Glutamatergic neuron (in vitro differentiated cells): ENCODE measurements around the gene RETREG1. TPM values are rescaled to one million over a fixed set of nuclear protein-coding genes. Genes with fewer than 3 reads are reported as not detected.

Source experiments
- DNase-seq: peaks from one replicate; pipeline ENCODE4 v3.0.0; 2022
- H3K27ac Mint-ChIP-seq: one replicate; pipeline ENCODE4 v1.8.0; 2020; ENCODE audit warnings: mild to moderate bottlenecking, mixed read lengths, inconsistent platforms; ENCODE audit not compliant: unreplicated experiment
- H3K27me3 Mint-ChIP-seq: one replicate; pipeline ENCODE4 v1.8.0; 2020; ENCODE audit warnings: mild to moderate bottlenecking, moderate library complexity, mixed read lengths, inconsistent platforms; ENCODE audit not compliant: unreplicated experiment
- H3K36me3 Mint-ChIP-seq: one replicate; pipeline ENCODE4 v1.8.0; 2020; ENCODE audit warnings: mild to moderate bottlenecking, mixed read lengths, inconsistent platforms; ENCODE audit not compliant: unreplicated experiment
- H3K4me1 Mint-ChIP-seq: one replicate; pipeline ENCODE4 v1.8.0; 2020; ENCODE audit warnings: mild to moderate bottlenecking, low read depth, mixed read lengths, inconsistent platforms; ENCODE audit not compliant: unreplicated experiment
- H3K4me3 Mint-ChIP-seq: one replicate; pipeline ENCODE4 v1.8.0; 2020; ENCODE audit warnings: mild to moderate bottlenecking, mixed read lengths, inconsistent platforms; ENCODE audit not compliant: unreplicated experiment
- H3K9me3 Mint-ChIP-seq: one replicate; pipeline ENCODE4 v1.8.0; 2020; ENCODE audit warnings: mild to moderate bottlenecking, moderate library complexity, mixed read lengths, inconsistent platforms; ENCODE audit not compliant: unreplicated experiment
- total RNA-seq: library from RNA; stranded (reverse); fragmentation: NEBNext Ultra II Directional; extraction: Animal tissue kit (Norgen Biotek cat#: 25700); gene quantifications from one replicate; pipeline ENCODE4 v1.2.1, GENCODE V29; 2021; ENCODE audit not compliant: unreplicated experiment
- TF ChIP-seq, protein P1 (sequence below): fragments of 200-600 bp; sonication (generic); IDR thresholded peaks from one replicate; pipeline ENCODE4 v1.5.0; 2021; ENCODE audit not compliant: partially characterized antibody, unreplicated experiment

The RETREG1 gene
- total RNA-seq, 1 donor from 2014 or later, result 6.3 TPM

DNA sequence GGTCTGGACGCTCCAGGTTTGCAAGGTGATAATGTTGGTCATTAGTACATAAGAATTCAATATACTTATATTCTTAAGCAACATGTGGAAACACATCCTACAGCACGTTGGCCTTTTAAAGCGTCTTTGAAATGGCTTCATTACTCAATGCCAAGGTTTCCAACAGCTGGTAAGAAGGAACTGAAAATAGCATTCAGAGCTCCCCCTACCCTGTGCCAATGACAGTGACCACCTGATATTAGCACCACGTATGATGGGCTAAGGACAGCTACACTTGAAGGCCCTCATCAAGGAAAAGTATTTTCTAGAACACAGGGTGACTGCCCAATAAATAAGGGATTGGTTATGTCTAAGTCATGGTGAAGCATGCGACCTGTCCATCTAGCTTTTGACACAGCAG, 161.1 kb downstream of the RETREG1 start:
- no peak overlapping the region for H3K4me3 Mint-ChIP-seq
- H3K27me3 Mint-ChIP-seq, result no peaks in the 10 kb centered on the region
- H3K4me1 Mint-ChIP-seq, result peaks cover 3% of the 10 kb centered on the region
- no peak overlapping the region for H3K27ac Mint-ChIP-seq
- H3K36me3 Mint-ChIP-seq, result no peaks in the 10 kb centered on the region
- TF ChIP-seq, protein P1, sequence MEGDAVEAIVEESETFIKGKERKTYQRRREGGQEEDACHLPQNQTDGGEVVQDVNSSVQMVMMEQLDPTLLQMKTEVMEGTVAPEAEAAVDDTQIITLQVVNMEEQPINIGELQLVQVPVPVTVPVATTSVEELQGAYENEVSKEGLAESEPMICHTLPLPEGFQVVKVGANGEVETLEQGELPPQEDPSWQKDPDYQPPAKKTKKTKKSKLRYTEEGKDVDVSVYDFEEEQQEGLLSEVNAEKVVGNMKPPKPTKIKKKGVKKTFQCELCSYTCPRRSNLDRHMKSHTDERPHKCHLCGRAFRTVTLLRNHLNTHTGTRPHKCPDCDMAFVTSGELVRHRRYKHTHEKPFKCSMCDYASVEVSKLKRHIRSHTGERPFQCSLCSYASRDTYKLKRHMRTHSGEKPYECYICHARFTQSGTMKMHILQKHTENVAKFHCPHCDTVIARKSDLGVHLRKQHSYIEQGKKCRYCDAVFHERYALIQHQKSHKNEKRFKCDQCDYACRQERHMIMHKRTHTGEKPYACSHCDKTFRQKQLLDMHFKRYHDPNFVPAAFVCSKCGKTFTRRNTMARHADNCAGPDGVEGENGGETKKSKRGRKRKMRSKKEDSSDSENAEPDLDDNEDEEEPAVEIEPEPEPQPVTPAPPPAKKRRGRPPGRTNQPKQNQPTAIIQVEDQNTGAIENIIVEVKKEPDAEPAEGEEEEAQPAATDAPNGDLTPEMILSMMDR, result no peak
- no peaks in the 10 kb centered on the region for H3K9me3 Mint-ChIP-seq
- no peak for DNase-seq

- H3K4me1 Mint-ChIP-seq, result peaks cover 3% of the 10 kb centered on the region
- no peak overlapping the region for H3K4me3 Mint-ChIP-seq
- H3K27me3 Mint-ChIP-seq, result no peaks in the 10 kb centered on the region
- DNase-seq, result no peak
- TF ChIP-seq, protein P1, result no peak
- no peaks in the 10 kb centered on the region for H3K9me3 Mint-ChIP-seq
- H3K27ac Mint-ChIP-seq, result no peak overlapping the region
- H3K36me3 Mint-ChIP-seq, result no peaks in the 10 kb centered on the region
These were observed 162.1 kb downstream of the RETREG1 start for GRCh38 chr5:16454686-16455085.

- peaks cover 9% of the 10 kb centered on the region for H3K4me1 Mint-ChIP-seq
- no peak overlapping the region for H3K27ac Mint-ChIP-seq
- no peak for DNase-seq
- no peaks in the 10 kb centered on the region for H3K36me3 Mint-ChIP-seq
- H3K4me3 Mint-ChIP-seq, result no peak overlapping the region
- H3K27me3 Mint-ChIP-seq, result no peaks in the 10 kb centered on the region
- no peaks in the 10 kb centered on the region for H3K9me3 Mint-ChIP-seq
- TF ChIP-seq, protein P1, result no peak
These were observed 163.2 kb downstream of the RETREG1 start for GRCh38 chr5:16453609-16454008.

GRCh38 chr5:16450163-16450562, 166.6 kb downstream of the RETREG1 start:
- Mint-ChIP-seq H3K4me1 (peaks cover 7% of the 10 kb centered on the region), H3K27ac (no peak overlapping the region), H3K36me3 (no peaks in the 10 kb centered on the region), H3K9me3 (no peaks in the 10 kb centered on the region), H3K4me3 (no peak overlapping the region), H3K27me3 (no peaks in the 10 kb centered on the region)
- TF ChIP-seq, protein P1, result no peak
- DNase-seq, result no peak

- TF ChIP-seq, protein P1, result no peak
- H3K27me3 Mint-ChIP-seq, result no peaks in the 10 kb centered on the region
- H3K36me3 Mint-ChIP-seq, result no peaks in the 10 kb centered on the region
- peaks cover 7% of the 10 kb centered on the region for H3K4me1 Mint-ChIP-seq
- H3K9me3 Mint-ChIP-seq, result no peaks in the 10 kb centered on the region
- no peak overlapping the region for H3K4me3 Mint-ChIP-seq
- DNase-seq, result no peak
- no peak overlapping the region for H3K27ac Mint-ChIP-seq
These were observed 169.8 kb downstream of the RETREG1 start for GRCh38 chr5:16446993-16447392.
